ENCODE data around the gene SIGLEC12. TPM values are rescaled to one million over a fixed set of nuclear protein-coding genes. Genes with fewer than 3 reads are reported as not detected.

Gene SIGLEC12
- total and polyA plus RNA-seq, 9 of the 15 experiments (the other 6 are each of a cell fraction or from before 2014, with no cell fraction given): 0.08 to 1.3 (median 0.54) TPM

DNA sequence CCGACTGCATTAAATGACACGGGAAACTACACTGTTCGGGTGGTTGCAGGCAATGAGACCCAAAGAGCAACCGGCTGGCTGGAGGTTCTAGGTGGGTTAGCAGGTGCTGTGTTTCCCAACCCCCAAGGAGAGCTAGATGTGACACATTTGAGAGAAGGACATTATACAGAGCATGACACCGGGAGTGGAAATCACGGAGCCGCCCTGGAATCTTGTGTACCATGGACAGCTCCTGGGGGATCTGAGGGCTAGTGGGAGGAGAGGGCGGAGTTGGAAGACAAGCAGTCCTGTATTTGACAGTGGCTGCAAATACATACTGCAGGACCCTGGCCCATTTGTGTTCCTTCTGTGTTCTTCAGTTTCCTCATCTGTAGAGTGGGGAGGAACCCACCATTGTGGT, 21.0 kb downstream of the SIGLEC12 start (continued):
- TF ChIP-seq TAF7 (tag; IDR thresholded peaks at IDR 0.05): no peak
- TF ChIP-seq ZBTB1 (CRISPR knock-in tag; IDR thresholded peaks at IDR 0.05; ENCODE audit: borderline replicate concordance, low read depth): no peak
- no peak for TF ChIP-seq PTBP1 (IDR thresholded peaks at IDR 0.05; ENCODE audit: low read depth, low read length)
- TF ChIP-seq ZNF586 (CRISPR knock-in tag; conservative IDR thresholded peaks at IDR 0.05): no peak
- no peak for TF ChIP-seq PTTG1 (tag; IDR thresholded peaks at IDR 0.05; ENCODE audit: low read depth)
- no peak for TF ChIP-seq NR1H2 (CRISPR knock-in tag; IDR thresholded peaks at IDR 0.05)
- no peak for TF ChIP-seq TBP (optimal IDR thresholded peaks at IDR 0.05; ENCODE audit: low read depth, low read length)
- TF ChIP-seq ZNF146 (CRISPR knock-in tag; IDR thresholded peaks at IDR 0.05; ENCODE audit: unreplicated experiment): no peak
- TF ChIP-seq, protein P1, sequence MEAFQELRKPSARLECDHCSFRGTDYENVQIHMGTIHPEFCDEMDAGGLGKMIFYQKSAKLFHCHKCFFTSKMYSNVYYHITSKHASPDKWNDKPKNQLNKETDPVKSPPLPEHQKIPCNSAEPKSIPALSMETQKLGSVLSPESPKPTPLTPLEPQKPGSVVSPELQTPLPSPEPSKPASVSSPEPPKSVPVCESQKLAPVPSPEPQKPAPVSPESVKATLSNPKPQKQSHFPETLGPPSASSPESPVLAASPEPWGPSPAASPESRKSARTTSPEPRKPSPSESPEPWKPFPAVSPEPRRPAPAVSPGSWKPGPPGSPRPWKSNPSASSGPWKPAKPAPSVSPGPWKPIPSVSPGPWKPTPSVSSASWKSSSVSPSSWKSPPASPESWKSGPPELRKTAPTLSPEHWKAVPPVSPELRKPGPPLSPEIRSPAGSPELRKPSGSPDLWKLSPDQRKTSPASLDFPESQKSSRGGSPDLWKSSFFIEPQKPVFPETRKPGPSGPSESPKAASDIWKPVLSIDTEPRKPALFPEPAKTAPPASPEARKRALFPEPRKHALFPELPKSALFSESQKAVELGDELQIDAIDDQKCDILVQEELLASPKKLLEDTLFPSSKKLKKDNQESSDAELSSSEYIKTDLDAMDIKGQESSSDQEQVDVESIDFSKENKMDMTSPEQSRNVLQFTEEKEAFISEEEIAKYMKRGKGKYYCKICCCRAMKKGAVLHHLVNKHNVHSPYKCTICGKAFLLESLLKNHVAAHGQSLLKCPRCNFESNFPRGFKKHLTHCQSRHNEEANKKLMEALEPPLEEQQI (IDR thresholded peaks at IDR 0.05): 0 out of 2 replicates have a peak, but pooled peaks have one; percentile 45
- peak; percentile 67; the same call in 1 of the 2 replicates for TF ChIP-seq HDAC2 (IDR thresholded peaks at IDR 0.05)
- no peak for TF ChIP-seq ZBED1 (IDR thresholded peaks at IDR 0.05)
- no peak for TF ChIP-seq ZNF436 (CRISPR knock-in tag; IDR thresholded peaks at IDR 0.05)
- TF ChIP-seq ZNF175 (CRISPR knock-in tag; IDR thresholded peaks at IDR 0.05; ENCODE audit: low read depth): peak; percentile 48; the same call in 1 of the 2 replicates
- peak; percentile 77; the same call in 1 of the 2 replicates for TF ChIP-seq ZNF766 (CRISPR knock-in tag; conservative IDR thresholded peaks at IDR 0.05)
- TF ChIP-seq, protein P2, sequence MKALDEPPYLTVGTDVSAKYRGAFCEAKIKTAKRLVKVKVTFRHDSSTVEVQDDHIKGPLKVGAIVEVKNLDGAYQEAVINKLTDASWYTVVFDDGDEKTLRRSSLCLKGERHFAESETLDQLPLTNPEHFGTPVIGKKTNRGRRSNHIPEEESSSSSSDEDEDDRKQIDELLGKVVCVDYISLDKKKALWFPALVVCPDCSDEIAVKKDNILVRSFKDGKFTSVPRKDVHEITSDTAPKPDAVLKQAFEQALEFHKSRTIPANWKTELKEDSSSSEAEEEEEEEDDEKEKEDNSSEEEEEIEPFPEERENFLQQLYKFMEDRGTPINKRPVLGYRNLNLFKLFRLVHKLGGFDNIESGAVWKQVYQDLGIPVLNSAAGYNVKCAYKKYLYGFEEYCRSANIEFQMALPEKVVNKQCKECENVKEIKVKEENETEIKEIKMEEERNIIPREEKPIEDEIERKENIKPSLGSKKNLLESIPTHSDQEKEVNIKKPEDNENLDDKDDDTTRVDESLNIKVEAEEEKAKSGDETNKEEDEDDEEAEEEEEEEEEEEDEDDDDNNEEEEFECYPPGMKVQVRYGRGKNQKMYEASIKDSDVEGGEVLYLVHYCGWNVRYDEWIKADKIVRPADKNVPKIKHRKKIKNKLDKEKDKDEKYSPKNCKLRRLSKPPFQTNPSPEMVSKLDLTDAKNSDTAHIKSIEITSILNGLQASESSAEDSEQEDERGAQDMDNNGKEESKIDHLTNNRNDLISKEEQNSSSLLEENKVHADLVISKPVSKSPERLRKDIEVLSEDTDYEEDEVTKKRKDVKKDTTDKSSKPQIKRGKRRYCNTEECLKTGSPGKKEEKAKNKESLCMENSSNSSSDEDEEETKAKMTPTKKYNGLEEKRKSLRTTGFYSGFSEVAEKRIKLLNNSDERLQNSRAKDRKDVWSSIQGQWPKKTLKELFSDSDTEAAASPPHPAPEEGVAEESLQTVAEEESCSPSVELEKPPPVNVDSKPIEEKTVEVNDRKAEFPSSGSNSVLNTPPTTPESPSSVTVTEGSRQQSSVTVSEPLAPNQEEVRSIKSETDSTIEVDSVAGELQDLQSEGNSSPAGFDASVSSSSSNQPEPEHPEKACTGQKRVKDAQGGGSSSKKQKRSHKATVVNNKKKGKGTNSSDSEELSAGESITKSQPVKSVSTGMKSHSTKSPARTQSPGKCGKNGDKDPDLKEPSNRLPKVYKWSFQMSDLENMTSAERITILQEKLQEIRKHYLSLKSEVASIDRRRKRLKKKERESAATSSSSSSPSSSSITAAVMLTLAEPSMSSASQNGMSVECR (CRISPR knock-in tag; IDR thresholded peaks at IDR 0.05): 0 out of 2 replicates have a peak, but pooled peaks have one; percentile 49
- TF ChIP-seq GABPB1 (CRISPR knock-in tag; IDR thresholded peaks at IDR 0.05): peak; percentile 47; the same call in 1 of the 2 replicates
- TF ChIP-seq PHF21A (IDR thresholded peaks at IDR 0.05; ENCODE audit: borderline replicate concordance, low read depth): 0 out of 2 replicates have a peak, but pooled peaks have one; percentile 57
- TF ChIP-seq, protein P3, sequence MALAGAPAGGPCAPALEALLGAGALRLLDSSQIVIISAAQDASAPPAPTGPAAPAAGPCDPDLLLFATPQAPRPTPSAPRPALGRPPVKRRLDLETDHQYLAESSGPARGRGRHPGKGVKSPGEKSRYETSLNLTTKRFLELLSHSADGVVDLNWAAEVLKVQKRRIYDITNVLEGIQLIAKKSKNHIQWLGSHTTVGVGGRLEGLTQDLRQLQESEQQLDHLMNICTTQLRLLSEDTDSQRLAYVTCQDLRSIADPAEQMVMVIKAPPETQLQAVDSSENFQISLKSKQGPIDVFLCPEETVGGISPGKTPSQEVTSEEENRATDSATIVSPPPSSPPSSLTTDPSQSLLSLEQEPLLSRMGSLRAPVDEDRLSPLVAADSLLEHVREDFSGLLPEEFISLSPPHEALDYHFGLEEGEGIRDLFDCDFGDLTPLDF (CRISPR knock-in tag; IDR thresholded peaks at IDR 0.05): peak; percentile 66; the same call in 1 of the 2 replicates
- no peak for TF ChIP-seq SNIP1 (IDR thresholded peaks at IDR 0.05; ENCODE audit: low read depth)
- TF ChIP-seq TEAD1 (CRISPR knock-in tag; IDR thresholded peaks at IDR 0.05): peak; percentile 63 to 71; a peak in 2 of 4 replicates
- TF ChIP-seq TOE1 (IDR thresholded peaks at IDR 0.05; ENCODE audit: borderline replicate concordance): no peak
- peak; percentile 71; the same call in 1 of the 2 replicates for TF ChIP-seq TOE1 (CRISPR knock-in tag; IDR thresholded peaks at IDR 0.05; ENCODE audit: borderline replicate concordance, low read depth)
- TF ChIP-seq ADNP (tag; IDR thresholded peaks at IDR 0.05): no peak

Measured in K562 (cell line).